A549 (cell line): Measurements from ENCODE around the gene SCYGR2. TPM values are rescaled to one million over a fixed set of nuclear protein-coding genes. Genes with fewer than 3 reads are reported as not detected.

Experiments used
- ATAC-seq, 2 experiments: fragments of 200-7000 bp in 1 of 2; fragments of >200 bp in 1 of 2; cut with Nextera tagmentation in 1 of 2; cut with Tn5 transposase in 1 of 2; 3 replicates each; pipeline versions ENCODE4 v1.8.0 to v1.9.1; 2018 to 2020; ENCODE audit warnings: mild to moderate bottlenecking in 1 of 2, moderate library complexity in 1 of 2
- CTCF ChIA-PET: fragments of 300-600 bp; sonication (Branson Sonifier 250); formaldehyde crosslinking; extraction: SDS; loops from one replicate; lab custom pipeline; 2021; ENCODE audit warnings: antibody characterized with exemption, inconsistent platforms; lab: Yijun Ruan, JAX
- POLR2A ChIA-PET: fragments of 350-600 bp; formaldehyde crosslinking; extraction: SDS; loops from one replicate; lab custom pipeline; 2021; ENCODE audit warnings: antibody characterized with exemption, inconsistent platforms; lab: Yijun Ruan, JAX
- DNase-seq, 2 experiments: peaks; one replicate each; pipeline versions ENCODE4 v3.0.0 to v3.0.0-alpha.2; 2011 to 2016; ENCODE audit warnings: low read depth in 1 of 2, low spot score in 1 of 2
- FAIRE-seq: peaks from 2 replicates; lab custom pipeline; 2011; peaks lifted over from hg19 to GRCh38; lab: Jason Lieb, UNC
- H3K27ac ChIP-seq, 2 experiments: fragments of >200 bp; sonication (Bioruptor Twin); formaldehyde crosslinking; 3 replicates each; pipeline ENCODE4 v1.5.1; 2016 to 2017
- H3K4me1 ChIP-seq: fragments of >200 bp; sonication (Bioruptor Twin); formaldehyde crosslinking; 3 replicates; pipeline ENCODE4 v1.6.1; 2016
- H3K4me2 ChIP-seq: fragments of >200 bp; sonication (Bioruptor Twin); formaldehyde crosslinking; 3 replicates; pipeline ENCODE4 v1.6.1; 2016
- H3K4me3 ChIP-seq: fragments of >200 bp; sonication (Bioruptor Twin); formaldehyde crosslinking; 3 replicates; pipeline ENCODE4 v1.5.1; 2016
- H3K9me3 ChIP-seq: fragments of >200 bp; sonication (Bioruptor Twin); formaldehyde crosslinking; 3 replicates; pipeline ENCODE4 v1.6.1; 2016
- BCL3 ChIP-seq: fragments of >200 bp; sonication (Bioruptor Twin); formaldehyde crosslinking; IDR thresholded peaks from 3 replicates; pipeline ENCODE4 v1.6.1; 2016
- BHLHE40 ChIP-seq: IDR thresholded peaks from 2 replicates; pipeline ENCODE4 v1.6.1; 2012; ENCODE audit warnings: low read depth, low read length, inconsistent platforms
- CBX8 ChIP-seq: fragments of 200-600 bp; sonication (generic); IDR thresholded peaks from 2 replicates; pipeline ENCODE4 v1.6.1; 2016
- CEBPB ChIP-seq, 2 experiments: fragments of >200 bp in 1 of 2; sonication (Bioruptor Twin) in 1 of 2; formaldehyde crosslinking in 1 of 2; IDR thresholded peaks; 2 replicates each; pipeline ENCODE4 v1.6.1; 2012 to 2016
- EHF ChIP-seq: fragments of 250-450 bp; sonication (Bioruptor Pico); IDR thresholded peaks from 2 replicates; pipeline ENCODE4 v1.5.0; 2020; ENCODE audit warnings: mild to moderate bottlenecking
- ELK1 ChIP-seq: fragments of 150-350 bp; IDR thresholded peaks from 2 replicates; pipeline ENCODE4 v1.6.1; 2014; ENCODE audit warnings: low read depth, mild to moderate bottlenecking, low read length
- FOSL2 ChIP-seq, 2 experiments: fragments of 450-650 bp in 1 of 2; fragments of >200 bp in 1 of 2; sonication (Bioruptor Twin) in 1 of 2; formaldehyde crosslinking; IDR thresholded peaks; 2 replicates each; pipeline versions ENCODE4 v1.5.0 to v1.6.1; 2016 to 2020; ENCODE audit warnings: mild to moderate bottlenecking in 1 of 2, moderate library complexity in 1 of 2
- FOXS1 ChIP-seq: fragments of 250-450 bp; sonication (Bioruptor Pico); IDR thresholded peaks from 2 replicates; pipeline ENCODE4 v1.5.0; 2020; ENCODE audit warnings: mild to moderate bottlenecking, moderate library complexity
- HES2 ChIP-seq: fragments of >200 bp; sonication (Bioruptor Twin); formaldehyde crosslinking; IDR thresholded peaks from 2 replicates; pipeline ENCODE4 v1.6.1; 2016
- HOXA7 ChIP-seq: fragments of 250-450 bp; sonication (Bioruptor Pico); IDR thresholded peaks from 2 replicates; pipeline ENCODE4 v1.5.0; 2020; ENCODE audit warnings: mild to moderate bottlenecking, moderate library complexity
- HOXB5 ChIP-seq: fragments of 250-450 bp; sonication (Bioruptor Pico); IDR thresholded peaks from 2 replicates; pipeline ENCODE4 v1.5.0; 2020; ENCODE audit warnings: mild to moderate bottlenecking, moderate library complexity
- JUN ChIP-seq, 2 experiments: fragments of >200 bp; sonication (Bioruptor Twin); formaldehyde crosslinking; IDR thresholded peaks; 2 replicates in 1 of 2; 3 replicates in 1 of 2; pipeline ENCODE4 v1.6.1; 2016 to 2017
- JUNB ChIP-seq: fragments of >200 bp; sonication (Bioruptor Twin); formaldehyde crosslinking; IDR thresholded peaks from 2 replicates; pipeline ENCODE4 v1.6.1; 2016
- MAX ChIP-seq: IDR thresholded peaks from 2 replicates; pipeline ENCODE4 v1.6.1; 2012
- MAZ ChIP-seq: fragments of 150-350 bp; IDR thresholded peaks from 2 replicates; pipeline ENCODE4 v1.6.1; 2014; ENCODE audit warnings: antibody characterized with exemption, low read depth, low read length, borderline replicate concordance
- NR3C1 ChIP-seq: fragments of >200 bp; sonication (Bioruptor Twin); formaldehyde crosslinking; IDR thresholded peaks from 3 replicates; pipeline ENCODE4 v1.6.1; 2017
- PBX3 ChIP-seq: IDR thresholded peaks from 2 replicates; pipeline ENCODE4 v1.6.1; 2012
- POLR2AphosphoS2 ChIP-seq: conservative IDR thresholded peaks from 2 replicates; pipeline ENCODE4 v1.6.1; 2012; ENCODE audit warnings: low read length, improper control_type of control experiment, inconsistent platforms
- RFX5 ChIP-seq: fragments of 450-650 bp; IDR thresholded peaks from 2 replicates; pipeline ENCODE4 v1.7.1; 2014; ENCODE audit warnings: antibody characterized with exemption, mild to moderate bottlenecking, moderate library complexity
- USF2 ChIP-seq: fragments of 450-650 bp; IDR thresholded peaks from 2 replicates; pipeline ENCODE4 v1.6.1; 2014; ENCODE audit warnings: antibody characterized with exemption
- ZC3H11A ChIP-seq: fragments of 450-650 bp; IDR thresholded peaks from 2 replicates; pipeline ENCODE4 v1.6.1; 2014; ENCODE audit warnings: antibody characterized with exemption, mild to moderate bottlenecking
- ZFP36 ChIP-seq: fragments of 450-650 bp; IDR thresholded peaks from 2 replicates; pipeline ENCODE4 v1.6.1; 2014; ENCODE audit warnings: borderline replicate concordance; ENCODE audit not compliant: partially characterized antibody
- ZSCAN20 ChIP-seq: fragments of 250-450 bp; sonication (Bioruptor Pico); IDR thresholded peaks from 2 replicates; pipeline ENCODE4 v1.8.0; 2022; ENCODE audit warnings: mild to moderate bottlenecking, moderate library complexity
- WGBS: methylation state at CpG from one replicate; pipeline ENCODE4 v1.1.6; 2017; ENCODE audit errors: missing lambda C conversion rate; 5-methylcytosine and 5-hydroxymethylcytosine counted together
- polyA plus RNA-seq, 4 experiments: library from polyadenylated mRNA; depleted of rRNA in 3 of 4; stranded (reverse); fragments of >200 nt; fragmentation: RNase III in 1 of 4; extraction: RNeasy Plus Mini Kit Qiagen cat#74134 plus additional on column Dnase treatment in 1 of 4; gene quantifications; 2 replicates in 3 of 4; 3 replicates in 1 of 4; pipeline ENCODE4 v1.2.3, GENCODE V29; 2011 to 2017

SCYGR2 gene
- polyA plus RNA-seq, 2 of the 4 experiments (the other 2 are of a cell fraction), result not detected

GRCh38 chr2:227629435-227629834 is 30.7 kb downstream of the SCYGR2 start:
- no peak for DNase-seq
- 74% methylated on average over 7 of the region's 7 CpGs for WGBS
- TF ChIP-seq ZSCAN20 (CRISPR knock-in tag) (no peak), EHF (CRISPR knock-in tag) (no peak), PBX3 (no peak), CBX8 (no peak), HOXB5 (no peak), RFX5 (no peak)
- no peak for FAIRE-seq
- ChIA-PET POLR2A (no interaction called here), CTCF (interaction anchor here (0.9 to 1.2 kb wide), 2 partner anchors 20 to 29 kb away, joined by 3 read pairs; no protein-coding TSS in a partner anchor)
- Histone ChIP-seq H3K4me2 (no peak overlapping the region), H3K4me1 (no peaks in the 10 kb centered on the region), H3K27ac (no peak overlapping the region), H3K9me3 (no peaks in the 10 kb centered on the region), H3K4me3 (no peak overlapping the region)
- ATAC-seq, result no peak

GRCh38 chr2:227630322-227630721 is 31.6 kb downstream of the SCYGR2 start:
- no peak for FAIRE-seq
- Histone ChIP-seq H3K4me1 (no peaks in the 10 kb centered on the region), H3K4me3 (no peak overlapping the region), H3K27ac (no peak overlapping the region), H3K9me3 (no peaks in the 10 kb centered on the region), H3K4me2 (no peak overlapping the region)
- POLR2A ChIA-PET, result no interaction called here
- TF ChIP-seq POLR2AphosphoS2 (no peak), JUNB (no peak), MAX (no peak), BHLHE40 (no peak), FOXS1 (CRISPR knock-in tag) (no peak), NR3C1 (no peak), FOSL2 (IDR thresholded peaks at IDR 0.05) (no peak), FOSL2 (CRISPR knock-in tag; IDR thresholded peaks at IDR 0.05) (no peak), USF2 (no peak), HES2 (no peak), ZC3H11A (no peak), CEBPB (IDR thresholded peaks at IDR 0.05) (no peak), BCL3 (no peak), MAZ (no peak), ELK1 (no peak), ZFP36 (no peak), HOXA7 (CRISPR knock-in tag) (no peak), RFX5 (no peak), JUN (IDR thresholded peaks at IDR 0.05) (no peak)
- no peak for ATAC-seq
- DNase-seq, result no peak
- CTCF ChIA-PET, result interaction anchor here (1.2 to 1.8 kb wide), 3 partner anchors 14 to 40 kb away, joined by 3 to 6 read pairs (median 4); no protein-coding TSS in a partner anchor
- 85% methylated on average over 3 of the region's 3 CpGs for WGBS
